Hepatocyte (in vitro differentiated cells): ENCODE results near the gene CCDC136. TPM values are rescaled to one million over a fixed set of nuclear protein-coding genes. Genes with fewer than 3 reads are reported as not detected.

ENCODE experiments used
- DNase-seq: peaks from one replicate; pipeline ENCODE4 v3.0.0-alpha.2; 2016; ENCODE audit warnings: low spot score
- H2AFZ ChIP-seq: fragments of 200-600 bp; sonication (generic); 2 replicates; pipeline ENCODE4 v1.6.0; 2016; ENCODE audit warnings: antibody characterized with exemption, mild to moderate bottlenecking
- H3K27ac ChIP-seq: fragments of 200-600 bp; sonication (generic); 2 replicates; pipeline ENCODE4 v1.5.1; 2016; ENCODE audit warnings: mild to moderate bottlenecking
- H3K27me3 ChIP-seq: fragments of 200-600 bp; sonication (generic); 2 replicates; pipeline ENCODE4 v1.6.1; 2016
- H3K36me3 ChIP-seq: fragments of 200-600 bp; sonication (generic); replicated peaks from 2 replicates; pipeline ENCODE4 v1.5.1; 2016; ENCODE audit warnings: low read depth; ENCODE audit not compliant: insufficient read depth
- H3K4me1 ChIP-seq: fragments of 200-600 bp; sonication (generic); 2 replicates; pipeline ENCODE4 v1.5.1; 2016; ENCODE audit warnings: mild to moderate bottlenecking, moderate library complexity; ENCODE audit not compliant: insufficient read depth
- H3K4me2 ChIP-seq: fragments of 200-600 bp; sonication (generic); 2 replicates; pipeline ENCODE4 v1.6.0; 2016
- H3K4me3 ChIP-seq: fragments of 200-600 bp; sonication (generic); 2 replicates; pipeline ENCODE4 v1.5.1; 2016; ENCODE audit warnings: mild to moderate bottlenecking
- H3K79me2 ChIP-seq: fragments of 200-600 bp; sonication (generic); 2 replicates; pipeline ENCODE4 v1.6.0; 2017; ENCODE audit warnings: mild to moderate bottlenecking
- H3K9me2 ChIP-seq: fragments of 200-600 bp; sonication (generic); replicated peaks from 2 replicates; pipeline ENCODE4 v1.6.0; 2017; ENCODE audit warnings: mild to moderate bottlenecking; ENCODE audit not compliant: insufficient read depth
- H3K9me3 ChIP-seq: fragments of 200-600 bp; sonication (generic); 2 replicates; pipeline ENCODE4 v1.5.1; 2016; ENCODE audit warnings: low read depth, mild to moderate bottlenecking
- H4K20me1 ChIP-seq: fragments of 200-600 bp; sonication (generic); 2 replicates; pipeline ENCODE4 v1.6.0; 2016; ENCODE audit warnings: mild to moderate bottlenecking; ENCODE audit not compliant: insufficient read depth, poor library complexity, severe bottlenecking
- CTCF ChIP-seq: fragments of 200-600 bp; sonication (generic); IDR thresholded peaks from 2 replicates; pipeline ENCODE4 v1.5.1; 2016; ENCODE audit warnings: antibody characterized with exemption, mild to moderate bottlenecking; ENCODE audit not compliant: poor library complexity
- EZH2 ChIP-seq: fragments of 200-600 bp; sonication (generic); IDR thresholded peaks from 2 replicates; pipeline ENCODE4 v1.6.1; 2016; ENCODE audit warnings: antibody characterized with exemption, mild to moderate bottlenecking, borderline replicate concordance
- EZH2phosphoT487 ChIP-seq: fragments of 200-600 bp; sonication (generic); IDR thresholded peaks from one replicate; pipeline ENCODE4 v1.6.1; 2018; ENCODE audit warnings: antibody characterized with exemption, mild to moderate bottlenecking, low read depth, moderate library complexity; ENCODE audit not compliant: unreplicated experiment, severe bottlenecking
- WGBS: methylation state at CpG from one replicate; pipeline ENCODE4 v1.1.6; 2016; ENCODE audit warnings: low lambda C conversion rate; ENCODE audit errors: missing lambda C conversion rate; 5-methylcytosine and 5-hydroxymethylcytosine counted together
- polyA plus RNA-seq: library from polyadenylated mRNA; unstranded; fragments of >200 nt; fragmentation: Nextera tagmentation; extraction: Ambion mirVana; gene quantifications from 2 replicates; pipeline ENCODE4 v1.2.1, GENCODE V29; 2016
- total RNA-seq: library from RNA; depleted of rRNA; stranded (reverse); fragments of >200 nt; gene quantifications from 2 replicates; pipeline ENCODE4 v1.2.3, GENCODE V29; 2014

Gene CCDC136
- total and polyA plus RNA-seq, 2 experiments from 2014 or later = 3.8 to 5.6 TPM

GRCh38 chr7:128847721-128848211 is 56.0 kb downstream of the CCDC136 start:
- Histone ChIP-seq H3K4me3 (no peak overlapping the region), H3K27me3 (no peaks in the 10 kb centered on the region), H3K4me1 (no peaks in the 10 kb centered on the region), H3K4me2 (no peak overlapping the region), H3K27ac (no peak overlapping the region), H4K20me1 (no peaks in the 10 kb centered on the region), H3K36me3 (no peaks in the 10 kb centered on the region), H3K9me3 (no peaks in the 10 kb centered on the region), H2AFZ (no peak overlapping the region), H3K79me2 (no peaks in the 10 kb centered on the region), H3K9me2 (no peaks in the 10 kb centered on the region)
- DNase-seq = no peak
- TF ChIP-seq CTCF = no peak
- TF ChIP-seq EZH2phosphoT487 = no peak
- TF ChIP-seq EZH2 = no peak
- WGBS = 99% methylated on average over 17 of the region's 17 CpGs

- Histone ChIP-seq H3K36me3 (no peaks in the 10 kb centered on the region), H2AFZ (no peak overlapping the region), H3K4me2 (no peak overlapping the region), H3K27me3 (no peaks in the 10 kb centered on the region), H3K27ac (no peak overlapping the region), H3K79me2 (no peaks in the 10 kb centered on the region), H4K20me1 (no peaks in the 10 kb centered on the region), H3K4me3 (no peak overlapping the region), H3K4me1 (no peaks in the 10 kb centered on the region), H3K9me3 (no peaks in the 10 kb centered on the region), H3K9me2 (no peaks in the 10 kb centered on the region)
- TF ChIP-seq CTCF = no peak
- no peak for TF ChIP-seq EZH2phosphoT487
- no peak for TF ChIP-seq EZH2
- WGBS = 91% methylated on average over 21 of the region's 31 CpGs
- DNase-seq = no peak
Observed at GRCh38 chr7:128848289-128849155, 56.8 kb downstream of the CCDC136 start.

- H3K4me1 ChIP-seq = no peaks in the 10 kb centered on the region
Observed at GRCh38 chr7:128849156-128849515, 57.4 kb downstream of the CCDC136 start.

More at GRCh38 chr7:128849156-128849515, 57.4 kb downstream of the CCDC136 start:
- no peak for DNase-seq
- H3K9me3 ChIP-seq = no peaks in the 10 kb centered on the region
- H3K4me3 ChIP-seq = no peak overlapping the region
- no peak for TF ChIP-seq CTCF
- TF ChIP-seq EZH2 = no peak
- no peak for TF ChIP-seq EZH2phosphoT487
- no peak overlapping the region for H3K4me2 ChIP-seq
- no peaks in the 10 kb centered on the region for H3K9me2 ChIP-seq
- 97% methylated on average over 11 of the region's 16 CpGs for WGBS
- H4K20me1 ChIP-seq = no peaks in the 10 kb centered on the region
- H3K79me2 ChIP-seq = no peaks in the 10 kb centered on the region
- H3K27ac ChIP-seq = no peak overlapping the region
- H3K36me3 ChIP-seq = no peaks in the 10 kb centered on the region
- no peaks in the 10 kb centered on the region for H3K27me3 ChIP-seq
- H2AFZ ChIP-seq = no peak overlapping the region
